ENCODE results near the gene SYP. TPM values are rescaled to one million over a fixed set of nuclear protein-coding genes. Genes with fewer than 3 reads are reported as not detected.

Gene SYP
- total RNA-seq, 1 donor from 2014 or later: 0.17 TPM

DNA sequence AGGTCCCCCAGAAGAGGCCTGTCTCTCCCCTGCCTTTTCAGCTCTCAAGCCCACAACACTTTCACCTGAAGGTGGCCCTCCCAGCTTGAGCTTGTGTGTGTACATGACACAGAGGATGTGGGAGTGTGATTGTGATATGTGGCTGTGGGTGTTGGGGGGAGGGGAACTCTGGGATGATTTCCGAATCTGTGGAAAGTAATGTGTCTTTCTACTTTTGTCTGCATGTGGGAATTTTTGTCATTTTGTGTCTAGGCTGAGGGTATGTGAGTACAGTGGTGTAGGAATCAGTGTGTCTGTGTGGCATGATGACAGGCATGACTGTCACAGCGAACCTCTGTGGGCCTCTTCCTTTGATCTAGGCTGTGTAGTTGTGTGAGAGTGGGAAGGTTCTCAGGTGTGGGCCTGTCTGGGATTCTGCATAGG, 6.4 kb downstream of the SYP start:
- H3K4me3 ChIP-seq (ENCODE audit: low read depth, low read length): no peak overlapping the region
- TF ChIP-seq, protein P1, sequence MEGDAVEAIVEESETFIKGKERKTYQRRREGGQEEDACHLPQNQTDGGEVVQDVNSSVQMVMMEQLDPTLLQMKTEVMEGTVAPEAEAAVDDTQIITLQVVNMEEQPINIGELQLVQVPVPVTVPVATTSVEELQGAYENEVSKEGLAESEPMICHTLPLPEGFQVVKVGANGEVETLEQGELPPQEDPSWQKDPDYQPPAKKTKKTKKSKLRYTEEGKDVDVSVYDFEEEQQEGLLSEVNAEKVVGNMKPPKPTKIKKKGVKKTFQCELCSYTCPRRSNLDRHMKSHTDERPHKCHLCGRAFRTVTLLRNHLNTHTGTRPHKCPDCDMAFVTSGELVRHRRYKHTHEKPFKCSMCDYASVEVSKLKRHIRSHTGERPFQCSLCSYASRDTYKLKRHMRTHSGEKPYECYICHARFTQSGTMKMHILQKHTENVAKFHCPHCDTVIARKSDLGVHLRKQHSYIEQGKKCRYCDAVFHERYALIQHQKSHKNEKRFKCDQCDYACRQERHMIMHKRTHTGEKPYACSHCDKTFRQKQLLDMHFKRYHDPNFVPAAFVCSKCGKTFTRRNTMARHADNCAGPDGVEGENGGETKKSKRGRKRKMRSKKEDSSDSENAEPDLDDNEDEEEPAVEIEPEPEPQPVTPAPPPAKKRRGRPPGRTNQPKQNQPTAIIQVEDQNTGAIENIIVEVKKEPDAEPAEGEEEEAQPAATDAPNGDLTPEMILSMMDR (conservative IDR thresholded peaks at IDR 0.05; ENCODE audit: low read depth, low read length): no peak
- no peak for DNase-seq (ENCODE audit: low read depth)

DNA sequence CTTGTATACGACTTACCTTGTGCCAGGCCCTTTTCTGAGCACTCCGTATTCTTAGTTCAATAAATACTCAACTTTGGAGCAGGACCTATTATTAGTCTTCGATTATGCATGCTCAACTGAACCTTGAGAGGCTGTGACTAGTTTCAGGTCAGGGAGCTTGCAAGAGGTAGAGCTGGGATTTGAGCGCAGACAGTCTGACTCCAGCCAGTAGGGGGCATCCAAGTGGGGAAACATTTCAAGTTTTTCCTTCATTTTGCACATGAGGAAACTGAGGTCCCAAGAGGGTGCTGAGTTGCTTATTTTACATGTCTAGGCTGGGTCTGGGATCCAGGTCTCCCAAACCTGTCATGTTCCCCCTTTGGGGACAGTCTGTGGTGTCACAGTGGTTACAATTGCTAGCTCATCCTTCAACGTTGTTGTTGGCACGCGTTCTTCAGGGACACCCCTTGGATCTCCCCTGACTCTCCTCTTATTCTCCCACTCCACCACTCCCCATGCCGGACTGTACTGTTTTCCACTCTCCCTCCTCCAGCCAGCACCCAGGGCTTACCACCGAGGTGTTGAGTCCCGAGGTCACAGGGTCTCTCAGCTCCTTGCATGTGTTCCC, 7.2 kb downstream of the SYP start:
- peak; percentile 3 for DNase-seq (ENCODE audit: low read depth)
- H3K4me3 ChIP-seq (ENCODE audit: low read depth, low read length): no peak overlapping the region

DNA sequence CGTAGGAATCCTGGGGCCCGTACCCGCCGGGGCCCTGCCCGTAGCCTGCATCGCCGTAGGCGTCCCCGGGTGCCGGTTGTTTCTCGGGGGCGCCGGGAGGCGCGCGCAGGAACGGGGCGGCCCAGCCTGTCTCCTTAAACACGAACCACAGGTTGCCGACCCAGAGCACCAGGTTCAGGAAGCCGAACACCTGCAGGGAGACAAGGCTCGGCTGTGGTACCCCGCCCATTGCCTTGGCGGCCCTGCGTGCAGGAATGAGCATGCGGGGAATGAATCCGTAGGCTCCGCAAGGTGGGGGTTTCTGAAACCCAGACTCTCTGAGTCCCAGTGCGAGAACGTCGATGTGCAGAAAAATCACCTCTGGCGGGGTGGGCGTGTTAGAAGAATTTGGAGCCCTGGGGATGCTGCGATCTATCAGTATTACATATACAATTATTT, 8.4 kb downstream of the SYP start:
- DNase-seq (ENCODE audit: low read depth): no peak
- peak overlapping the region; percentile 79 for H3K4me3 ChIP-seq (ENCODE audit: low read depth, low read length)
- TF ChIP-seq, protein P1 (conservative IDR thresholded peaks at IDR 0.05; ENCODE audit: low read depth, low read length): no peak

More for the DNA sequence above, 7.2 kb downstream of the SYP start:
- TF ChIP-seq, protein P1 (conservative IDR thresholded peaks at IDR 0.05; ENCODE audit: low read depth, low read length): peak; percentile 72

GRCh38 chrX:49190821-49191573, 9.0 kb downstream of the SYP start:
- peak overlapping the region; percentile 79 for H3K4me3 ChIP-seq (ENCODE audit: low read depth, low read length)
- TF ChIP-seq, protein P1 (conservative IDR thresholded peaks at IDR 0.05; ENCODE audit: low read depth, low read length): no peak
- DNase-seq (ENCODE audit: low read depth): peak; percentile 99

DNA sequence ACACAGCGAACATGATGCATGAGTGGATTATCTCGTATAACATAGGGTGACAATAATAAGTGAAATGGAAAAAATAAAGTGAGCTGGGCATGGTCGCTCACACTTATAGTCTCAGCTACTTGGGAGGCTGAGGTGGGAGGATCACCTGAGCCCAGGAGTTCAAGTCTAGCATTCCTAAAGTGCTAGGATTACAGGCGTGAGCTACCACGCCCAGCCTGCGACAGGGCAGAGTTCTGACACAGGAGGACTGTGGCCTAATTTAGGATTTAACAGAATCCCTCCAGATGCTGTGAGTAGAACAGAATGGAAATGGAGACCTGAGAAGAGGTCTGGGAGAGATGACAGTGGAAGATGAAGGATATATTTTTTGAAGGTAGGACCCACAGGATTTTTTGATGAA, 10.4 kb downstream of the SYP start:
- no peak for DNase-seq (ENCODE audit: low read depth)
- TF ChIP-seq, protein P1 (conservative IDR thresholded peaks at IDR 0.05; ENCODE audit: low read depth, low read length): no peak
- H3K4me3 ChIP-seq (ENCODE audit: low read depth, low read length): peak overlapping the region; percentile 61

DNA sequence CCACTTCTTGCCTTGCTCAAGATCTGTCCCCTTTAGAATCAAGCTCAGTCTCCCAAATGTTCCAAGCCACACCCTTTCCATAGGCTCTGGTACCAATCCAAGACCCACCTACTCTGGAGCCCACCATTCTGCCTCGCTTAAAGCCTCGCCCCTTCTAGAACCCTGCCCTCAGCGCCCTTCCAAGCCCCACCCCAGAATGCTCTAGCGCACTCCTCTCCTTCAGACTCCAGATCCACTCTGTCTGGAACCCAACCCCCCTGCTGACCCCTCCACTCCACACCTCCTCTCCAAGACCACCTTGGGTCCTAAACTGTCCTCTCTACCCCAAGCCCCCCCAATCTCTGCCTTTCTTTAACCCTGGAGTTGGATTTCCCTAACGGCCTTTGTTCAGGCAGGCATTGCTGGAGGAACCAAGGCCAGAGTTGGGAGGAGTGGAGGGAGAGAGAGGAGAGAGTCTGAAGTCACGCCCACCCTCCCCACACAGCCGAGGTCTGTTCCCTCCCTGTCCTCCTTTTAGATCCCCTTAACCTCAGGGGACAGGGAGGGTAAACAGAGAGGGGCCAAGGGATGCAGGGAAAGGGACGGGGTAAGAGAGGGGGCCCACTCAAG, 11.4 kb downstream of the SYP start:
- no peak for DNase-seq (ENCODE audit: low read depth)
- no peak overlapping the region for H3K4me3 ChIP-seq (ENCODE audit: low read depth, low read length)
- TF ChIP-seq, protein P1 (conservative IDR thresholded peaks at IDR 0.05; ENCODE audit: low read depth, low read length): no peak

Data from epithelial cell of proximal tubule (primary cell).